Measurements from ENCODE around the gene C7orf57.

GRCh38 chr7:48011951-48012350, 23.4 kb upstream of the C7orf57 start:
- TF ChIP-seq, protein P1, sequence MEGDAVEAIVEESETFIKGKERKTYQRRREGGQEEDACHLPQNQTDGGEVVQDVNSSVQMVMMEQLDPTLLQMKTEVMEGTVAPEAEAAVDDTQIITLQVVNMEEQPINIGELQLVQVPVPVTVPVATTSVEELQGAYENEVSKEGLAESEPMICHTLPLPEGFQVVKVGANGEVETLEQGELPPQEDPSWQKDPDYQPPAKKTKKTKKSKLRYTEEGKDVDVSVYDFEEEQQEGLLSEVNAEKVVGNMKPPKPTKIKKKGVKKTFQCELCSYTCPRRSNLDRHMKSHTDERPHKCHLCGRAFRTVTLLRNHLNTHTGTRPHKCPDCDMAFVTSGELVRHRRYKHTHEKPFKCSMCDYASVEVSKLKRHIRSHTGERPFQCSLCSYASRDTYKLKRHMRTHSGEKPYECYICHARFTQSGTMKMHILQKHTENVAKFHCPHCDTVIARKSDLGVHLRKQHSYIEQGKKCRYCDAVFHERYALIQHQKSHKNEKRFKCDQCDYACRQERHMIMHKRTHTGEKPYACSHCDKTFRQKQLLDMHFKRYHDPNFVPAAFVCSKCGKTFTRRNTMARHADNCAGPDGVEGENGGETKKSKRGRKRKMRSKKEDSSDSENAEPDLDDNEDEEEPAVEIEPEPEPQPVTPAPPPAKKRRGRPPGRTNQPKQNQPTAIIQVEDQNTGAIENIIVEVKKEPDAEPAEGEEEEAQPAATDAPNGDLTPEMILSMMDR (IDR thresholded peaks at IDR 0.05) = no peak
- TF ChIP-seq POLR2AphosphoS5 (IDR thresholded peaks at IDR 0.05) = no peak

All from gastroesophageal sphincter (tissue), 3 donors.